Measurements from ENCODE around the gene CLDND2. TPM values are rescaled to one million over a fixed set of nuclear protein-coding genes. Genes with fewer than 3 reads are reported as not detected.
A peak's percentile ranks its signal among the peaks of the same experiment; 100 is the strongest.

Gene CLDND2
- total and polyA plus RNA-seq, 2 of the 4 experiments (the other 2 are of a cell fraction), result not detected

- BruUV-seq (replicated peaks), result no TSS peak
- Histone ChIP-seq H2BK5ac (ENCODE audit: low read depth, low read length, poor library complexity, severe bottlenecking) (no peak overlapping the region), H4K20me1 (ENCODE audit: insufficient read depth, low read length) (no peaks in the 10 kb centered on the region), H3K4me2 (ENCODE audit: low read depth, low read length) (no peak overlapping the region), H3K9ac (ENCODE audit: low read depth, low read length) (no peak overlapping the region), H3K27me3 (ENCODE audit: control insufficient read depth, insufficient read depth, low read length) (no peaks in the 10 kb centered on the region), H3K18ac (ENCODE audit: low read depth, low read length) (no peak overlapping the region), H3K4me1 (ENCODE audit: control insufficient read depth, insufficient read depth, low read length) (peaks cover 2% of the 10 kb centered on the region), H3K4ac (ENCODE audit: low read depth, low read length) (no peak overlapping the region), H3K9me1 (ENCODE audit: insufficient read depth, low read length) (no peaks in the 10 kb centered on the region; the same call in 1 of the 2 replicates), H4K91ac (ENCODE audit: insufficient read depth, low read depth, low read length) (no peak overlapping the region), H2BK120ac (ENCODE audit: low read depth, low read length) (no peak overlapping the region), H3K23ac (ENCODE audit: low read depth, low read length) (no peak overlapping the region), H2AFZ (replicated peaks; ENCODE audit: low read length, poor library complexity) (no peak overlapping the region), H4K5ac (ENCODE audit: low read depth, low read length) (no peak overlapping the region), H3K79me1 (ENCODE audit: low read depth in 1 of 2, low read length in 2 of 2) (peaks cover 4% of the 10 kb centered on the region in 2 experiments; a peak in 2 of 4 replicates), H2AK9ac (replicated peaks; ENCODE audit: low read depth, low read length, poor library complexity) (no peak overlapping the region), H4K8ac (ENCODE audit: low read depth in 2 of 2, low read length in 2 of 2) (no peak overlapping the region), H3K56ac (ENCODE audit: extremely low read depth, insufficient read depth, low read length) (no peak overlapping the region), H2BK15ac (ENCODE audit: low read depth, low read length) (no peak overlapping the region), H2BK20ac (ENCODE audit: low read depth, low read length) (no peak overlapping the region), H3K14ac (replicated peaks; ENCODE audit: low read depth, low read length) (no peak overlapping the region), H3K36me3 (ENCODE audit: control insufficient read depth, insufficient read depth, low read length) (peaks cover 25% of the 10 kb centered on the region), H3K27ac (ENCODE audit: insufficient read depth, low read length) (peak overlapping the region; percentile 16; the same call in 1 of the 2 replicates), H2AK5ac (ENCODE audit: low read depth, low read length) (no peak overlapping the region), H3K4me3 (ENCODE audit: insufficient read depth, low read depth, low read length) (no peak overlapping the region), H3K9me3 (ENCODE audit: control insufficient read depth, insufficient read depth, low read length) (no peaks in the 10 kb centered on the region; the same call in 1 of the 2 replicates)
- ChIA-PET CTCF (no interaction called here), POLR2A (ENCODE audit: unreplicated experiment) (no interaction called here)
- no peak for TF ChIP-seq BHLHE40 (IDR thresholded peaks at IDR 0.05; ENCODE audit: low read depth, low read length)
- TF ChIP-seq RFX5 (IDR thresholded peaks at IDR 0.05; ENCODE audit: low read depth, low read length), result no peak
- no peak for TF ChIP-seq MAFK (IDR thresholded peaks at IDR 0.05; ENCODE audit: low read depth, low read length)
- TF ChIP-seq RCOR1 (IDR thresholded peaks at IDR 0.05; ENCODE audit: insufficient replicate concordance, low read length), result no peak
- TF ChIP-seq RAD21 (IDR thresholded peaks at IDR 0.05; ENCODE audit: low read length), result no peak
- TF ChIP-seq MAZ (IDR thresholded peaks at IDR 0.05; ENCODE audit: borderline replicate concordance, low read depth, low read length), result no peak
- no peak for TF ChIP-seq MXI1 (IDR thresholded peaks at IDR 0.05; ENCODE audit: borderline replicate concordance, low read depth, low read length)
- TF ChIP-seq CHD1 (IDR thresholded peaks at IDR 0.05; ENCODE audit: low read depth, low read length), result no peak
- no peak for TF ChIP-seq POLR2A (IDR thresholded peaks at IDR 0.05; ENCODE audit: low read depth, low read length)
- no peak for TF ChIP-seq CTCF (conservative IDR thresholded peaks at IDR 0.05; ENCODE audit: low read depth, low read length)
- no peak for TF ChIP-seq ELK1 (IDR thresholded peaks at IDR 0.05; ENCODE audit: borderline replicate concordance, low read depth, low read length)
- dilution Hi-C loops (cut with HindIII; ENCODE audit: low sequenced_read_pairs, unreplicated experiment), result no loop called here
- ATAC-seq (ENCODE audit: low read depth) (no peak), DNase-seq (no peak)
- 93% methylated on average over 8 of the region's 11 CpGs; no CpG with 5 or more reads in 1 of the 2 experiments for WGBS, 2 experiments (ENCODE audit: extremely low coverage in 2 of 2, insufficient read length in 1 of 2)
- intact Hi-C loops (cut with micrococcal nuclease), result no loop called here
- in situ Hi-C loops (cut with MboI; ENCODE audit: low sequenced_read_pairs), result no loop called here
These were observed 17.4 kb downstream of the CLDND2 start for GRCh38 chr19:51351266-51351990.
